HT-29 (cell line): ENCODE measurements around the gene ZNF532. TPM values are rescaled to one million over a fixed set of nuclear protein-coding genes. Genes with fewer than 3 reads are reported as not detected.
A peak's percentile ranks its signal among the peaks of the same experiment; 100 is the strongest.
"Not testable (repeated sequence)": the region's sequence is repeated elsewhere in the genome, so short reads cannot be mapped to it uniquely, and the experiment has no call there.

Experiments
- DNase-seq: peaks from one replicate; pipeline ENCODE4 v3.0.0-alpha.2; 2015; ENCODE audit warnings: low spot score
- total RNA-seq: library from RNA; depleted of rRNA; stranded (reverse); fragments of >200 nt; shearing (Covaris generic); gene quantifications from 2 replicates; pipeline ENCODE4 v1.2.3, GENCODE V29; 2014

The ZNF532 gene
- total RNA-seq, 1 experiment from 2014 or later = 8.1 TPM

- DNase-seq = no peak
These were observed 140.6 kb downstream of the ZNF532 start for GRCh38 chr18:59005262-59005661.

- no peak for DNase-seq
These were observed 141.9 kb downstream of the ZNF532 start for GRCh38 chr18:59006461-59007067.

- peak; percentile 41 for DNase-seq
These were observed 143.8 kb downstream of the ZNF532 start for GRCh38 chr18:59008302-59008974.

- no peak for DNase-seq
These were observed 145.2 kb downstream of the ZNF532 start for GRCh38 chr18:59009846-59010245.

GRCh38 chr18:59011289-59011688 lies 146.6 kb downstream of the ZNF532 start:
- DNase-seq = no peak

GRCh38 chr18:59011786-59012185 lies 147.1 kb downstream of the ZNF532 start:
- DNase-seq = no peak

- no peak for DNase-seq
These were observed 148.4 kb downstream of the ZNF532 start for GRCh38 chr18:59012815-59013705.

GRCh38 chr18:59013744-59014143 lies 149.1 kb downstream of the ZNF532 start:
- DNase-seq = no peak

GRCh38 chr18:59015531-59016152 lies 151.0 kb downstream of the ZNF532 start:
- DNase-seq = no peak

GRCh38 chr18:59021500-59021899 lies 156.8 kb downstream of the ZNF532 start:
- DNase-seq = no peak

- no peak for DNase-seq
These were observed 157.7 kb downstream of the ZNF532 start for GRCh38 chr18:59022167-59022945.

- DNase-seq = no peak
These were observed 160.2 kb downstream of the ZNF532 start for GRCh38 chr18:59024829-59025228.

- not testable (repeated sequence) for DNase-seq
These were observed 160.9 kb downstream of the ZNF532 start for GRCh38 chr18:59025532-59025931.

GRCh38 chr18:59026364-59026763 lies 161.7 kb downstream of the ZNF532 start:
- no peak for DNase-seq

- no peak for DNase-seq
These were observed 162.2 kb downstream of the ZNF532 start for GRCh38 chr18:59026831-59027410.

- no peak for DNase-seq
These were observed 165.2 kb downstream of the ZNF532 start for GRCh38 chr18:59029663-59030429.

- DNase-seq = no peak
These were observed 167.6 kb downstream of the ZNF532 start for GRCh38 chr18:59032308-59032707.

- no peak for DNase-seq
These were observed 168.7 kb downstream of the ZNF532 start for GRCh38 chr18:59033359-59033758.

GRCh38 chr18:59033974-59034373 lies 169.3 kb downstream of the ZNF532 start:
- no peak for DNase-seq

GRCh38 chr18:59035591-59035990 lies 170.9 kb downstream of the ZNF532 start:
- DNase-seq = no peak
